ENCODE data around the gene PLEKHO1. TPM values are rescaled to one million over a fixed set of nuclear protein-coding genes. Genes with fewer than 3 reads are reported as not detected.

The PLEKHO1 gene
- total RNA-seq, 1 donor from 2014 or later, result 33.9 TPM

DNA sequence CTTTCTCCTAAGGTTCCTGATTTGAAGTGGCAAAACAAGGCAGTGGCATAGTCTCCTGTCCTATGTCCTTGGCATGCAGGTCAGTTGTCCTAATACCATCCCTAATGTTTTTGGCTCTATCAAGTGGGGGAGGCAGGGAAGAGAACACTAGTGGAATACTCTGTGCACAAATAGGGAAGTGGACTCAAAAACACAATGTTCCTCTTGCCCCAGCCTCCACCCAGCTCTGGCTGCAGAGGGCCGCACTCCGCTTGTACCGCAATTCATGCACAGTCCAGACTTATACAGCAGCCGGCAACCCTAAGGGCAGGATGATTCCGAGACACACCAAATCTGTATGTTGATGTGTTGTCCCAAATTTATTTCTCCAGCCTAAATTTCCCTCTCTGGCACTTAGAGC, 14.5 kb downstream of the PLEKHO1 start:
- Histone ChIP-seq H3K4me1 (peaks cover 38% of the 10 kb centered on the region), H3K4me3 (no peak overlapping the region), H3K36me3 (no peaks in the 10 kb centered on the region), H3K27me3 (no peaks in the 10 kb centered on the region), H3K9me3 (no peaks in the 10 kb centered on the region), H3K27ac (peak overlapping the region; percentile 95)
- intact Hi-C loops (cut with DNase I), result loop anchor here (10.0 kb wide), 1 partner anchor 199 kb away; no protein-coding TSS in a partner anchor
- TF ChIP-seq POLR2AphosphoS5 (IDR thresholded peaks at IDR 0.05; ENCODE audit: insufficient read depth in 1 of 2, low read depth in 1 of 2) (no peak), POLR2A (IDR thresholded peaks at IDR 0.05) (no peak)
- TF ChIP-seq, protein P1, sequence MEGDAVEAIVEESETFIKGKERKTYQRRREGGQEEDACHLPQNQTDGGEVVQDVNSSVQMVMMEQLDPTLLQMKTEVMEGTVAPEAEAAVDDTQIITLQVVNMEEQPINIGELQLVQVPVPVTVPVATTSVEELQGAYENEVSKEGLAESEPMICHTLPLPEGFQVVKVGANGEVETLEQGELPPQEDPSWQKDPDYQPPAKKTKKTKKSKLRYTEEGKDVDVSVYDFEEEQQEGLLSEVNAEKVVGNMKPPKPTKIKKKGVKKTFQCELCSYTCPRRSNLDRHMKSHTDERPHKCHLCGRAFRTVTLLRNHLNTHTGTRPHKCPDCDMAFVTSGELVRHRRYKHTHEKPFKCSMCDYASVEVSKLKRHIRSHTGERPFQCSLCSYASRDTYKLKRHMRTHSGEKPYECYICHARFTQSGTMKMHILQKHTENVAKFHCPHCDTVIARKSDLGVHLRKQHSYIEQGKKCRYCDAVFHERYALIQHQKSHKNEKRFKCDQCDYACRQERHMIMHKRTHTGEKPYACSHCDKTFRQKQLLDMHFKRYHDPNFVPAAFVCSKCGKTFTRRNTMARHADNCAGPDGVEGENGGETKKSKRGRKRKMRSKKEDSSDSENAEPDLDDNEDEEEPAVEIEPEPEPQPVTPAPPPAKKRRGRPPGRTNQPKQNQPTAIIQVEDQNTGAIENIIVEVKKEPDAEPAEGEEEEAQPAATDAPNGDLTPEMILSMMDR (IDR thresholded peaks at IDR 0.05), result no peak
- no peak for DNase-seq (ENCODE audit: extremely low spot score in 2 of 2)

DNA sequence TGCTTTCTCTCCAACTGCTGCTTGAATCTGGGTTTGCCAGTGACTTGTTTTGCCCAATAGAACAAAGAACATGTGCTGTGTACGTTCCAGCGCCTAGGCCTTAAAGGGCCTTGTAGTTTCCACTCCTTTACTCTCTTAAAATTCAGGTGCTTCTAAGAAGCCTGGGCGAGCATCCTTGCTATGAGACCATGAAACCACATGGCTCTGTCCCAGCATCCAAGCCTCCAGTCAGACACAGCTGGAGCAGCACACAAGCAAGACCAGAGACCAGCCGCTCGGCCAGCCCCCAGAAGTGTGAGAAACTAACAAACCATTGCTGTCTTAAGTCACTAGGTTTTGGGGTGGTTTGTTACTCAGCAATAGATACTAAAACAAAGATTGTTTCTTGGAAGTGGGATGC, 15.1 kb downstream of the PLEKHO1 start:
- Histone ChIP-seq H3K4me3 (no peak overlapping the region), H3K4me1 (peaks cover 33% of the 10 kb centered on the region), H3K27ac (peak overlapping the region; percentile 95), H3K9me3 (no peaks in the 10 kb centered on the region), H3K27me3 (no peaks in the 10 kb centered on the region), H3K36me3 (no peaks in the 10 kb centered on the region)
- intact Hi-C loops (cut with DNase I), result loop anchor here (5.0 to 10.0 kb wide), 2 partner anchors 97 to 200 kb away; partner anchors contain the start of gene VPS45
- TF ChIP-seq POLR2A (IDR thresholded peaks at IDR 0.05), result no peak
- TF ChIP-seq, protein P1 (IDR thresholded peaks at IDR 0.05), result no peak
- TF ChIP-seq POLR2AphosphoS5 (IDR thresholded peaks at IDR 0.05; ENCODE audit: insufficient read depth in 1 of 2, low read depth in 1 of 2), result no peak
- no peak for DNase-seq (ENCODE audit: extremely low spot score in 2 of 2)

DNA sequence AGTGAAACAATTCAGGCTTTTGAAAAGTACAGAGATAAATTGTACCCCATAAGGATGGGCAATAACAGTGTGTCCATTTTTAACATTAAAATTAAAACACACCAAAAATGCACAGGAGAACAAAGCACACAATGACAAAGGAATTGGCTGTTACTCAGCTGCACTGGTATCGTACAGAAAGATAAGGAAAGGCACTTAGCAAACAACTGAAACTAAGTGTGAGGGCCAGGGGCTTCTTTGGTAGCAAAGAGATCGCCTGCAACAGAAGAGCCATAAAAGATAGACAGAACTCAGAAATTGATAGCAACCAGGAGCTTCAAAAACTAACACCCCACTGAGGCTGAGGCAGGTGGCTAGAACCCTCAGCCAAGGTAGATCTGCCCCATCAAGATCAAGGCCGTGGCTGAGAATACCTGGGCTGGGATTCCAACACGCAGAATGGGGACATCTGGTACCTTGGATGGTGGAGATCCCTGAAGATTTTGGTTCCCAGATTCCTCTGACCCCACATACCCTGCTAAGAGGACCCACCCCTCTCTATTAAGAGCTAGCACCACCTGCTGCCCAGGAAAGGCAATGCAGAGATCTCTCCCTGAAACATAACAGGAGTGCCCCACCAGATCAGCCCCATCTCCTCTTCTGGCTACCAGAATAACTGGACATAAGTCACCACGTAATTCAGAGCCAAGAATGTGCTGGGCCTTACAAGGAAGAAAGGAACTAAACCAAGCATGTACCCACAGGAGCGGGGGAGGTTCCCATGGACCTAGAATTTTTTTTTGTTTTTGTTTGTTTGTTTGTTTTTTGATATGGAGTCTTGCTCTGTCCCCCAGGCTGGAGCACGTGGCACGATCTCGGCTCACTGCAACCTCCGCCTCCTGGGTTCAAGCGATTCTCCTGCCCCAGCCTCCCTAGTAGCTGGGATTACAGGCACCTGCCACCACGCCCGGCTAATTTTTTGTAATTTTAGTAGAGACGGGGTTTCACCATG, 16.2 kb downstream of the PLEKHO1 start:
- Histone ChIP-seq H3K27me3 (no peaks in the 10 kb centered on the region), H3K4me3 (no peak overlapping the region), H3K4me1 (peaks cover 27% of the 10 kb centered on the region), H3K36me3 (no peaks in the 10 kb centered on the region), H3K27ac (no peak overlapping the region), H3K9me3 (no peaks in the 10 kb centered on the region)
- no peak for DNase-seq (ENCODE audit: extremely low spot score in 2 of 2)
- no peak for TF ChIP-seq POLR2AphosphoS5 (IDR thresholded peaks at IDR 0.05; ENCODE audit: insufficient read depth in 1 of 2, low read depth in 1 of 2)
- intact Hi-C loops (cut with DNase I), result loop anchor here (5.0 to 10.0 kb wide), 2 partner anchors 99 to 201 kb away; partner anchors contain the start of gene VPS45

DNA sequence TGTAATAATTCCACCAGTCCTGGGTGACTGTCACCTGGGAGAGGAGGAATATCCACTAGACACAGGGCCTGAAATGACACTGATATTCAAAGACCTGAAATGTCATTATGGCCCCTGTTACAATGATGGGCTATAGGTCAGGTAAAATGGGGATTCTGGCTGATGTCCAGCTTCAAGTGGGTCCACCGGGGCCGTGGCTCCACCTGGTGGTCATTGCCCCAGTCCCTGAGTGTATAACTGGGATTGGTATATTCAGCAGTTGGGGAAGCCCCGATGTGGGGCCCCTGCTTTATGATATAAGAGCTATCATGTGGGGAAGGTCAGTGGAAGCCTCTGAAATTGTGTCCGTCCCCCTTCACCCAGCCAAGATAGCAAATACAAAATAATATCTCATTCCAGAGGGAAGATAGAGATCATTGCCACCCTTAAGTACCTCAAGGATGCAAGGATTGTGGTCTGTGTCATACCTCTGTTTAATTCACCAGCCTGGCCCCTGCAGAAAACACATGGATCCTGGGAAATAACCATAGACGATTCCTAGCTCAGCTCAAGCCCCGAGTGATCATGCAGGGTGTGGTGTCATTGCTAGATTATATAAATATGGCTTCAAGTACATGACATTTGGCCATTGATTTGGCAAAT, 19.4 kb downstream of the PLEKHO1 start:
- Histone ChIP-seq H3K4me3 (no peak overlapping the region), H3K27me3 (no peaks in the 10 kb centered on the region), H3K4me1 (no peaks in the 10 kb centered on the region), H3K9me3 (no peaks in the 10 kb centered on the region), H3K36me3 (no peaks in the 10 kb centered on the region), H3K27ac (no peak overlapping the region)
- DNase-seq (ENCODE audit: extremely low spot score in 2 of 2), result no peak
- intact Hi-C loops (cut with DNase I), result loop anchor here (5.0 to 10.0 kb wide), 2 partner anchors 102 to 204 kb away; partner anchors contain the start of gene VPS45
- TF ChIP-seq, protein P1 (IDR thresholded peaks at IDR 0.05), result peak; percentile 57 to 70 (median 67)
- TF ChIP-seq POLR2AphosphoS5 (IDR thresholded peaks at IDR 0.05; ENCODE audit: insufficient read depth in 1 of 2, low read depth in 1 of 2) (no peak), POLR2A (IDR thresholded peaks at IDR 0.05) (no peak)

DNA sequence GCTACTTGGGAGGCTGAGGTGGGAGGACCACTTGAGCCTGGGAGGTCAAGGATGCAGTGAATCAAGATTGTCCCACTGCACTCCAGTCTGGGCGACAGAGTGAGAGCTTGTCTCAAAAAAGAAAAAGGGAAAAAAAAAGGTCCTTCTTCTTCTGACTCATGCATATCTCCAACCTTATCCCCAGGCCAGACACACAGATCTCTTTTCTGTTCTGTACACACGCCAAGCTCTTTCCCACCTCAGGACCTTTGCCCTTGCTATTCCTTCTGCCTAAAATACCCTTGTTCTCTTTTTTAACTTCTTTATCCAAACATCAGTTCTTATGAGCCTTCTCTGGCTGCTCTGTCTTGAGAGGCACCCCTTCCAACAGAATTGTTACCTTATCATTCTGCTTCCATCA, 22.1 kb downstream of the PLEKHO1 start:
- TF ChIP-seq POLR2AphosphoS5 (IDR thresholded peaks at IDR 0.05; ENCODE audit: insufficient read depth in 1 of 2, low read depth in 1 of 2) (no peak), POLR2A (IDR thresholded peaks at IDR 0.05) (no peak)
- TF ChIP-seq, protein P1 (IDR thresholded peaks at IDR 0.05), result no peak
- intact Hi-C loops (cut with DNase I), result no loop called here

More for the DNA sequence above, 22.1 kb downstream of the PLEKHO1 start:
- no peak overlapping the region for H3K4me3 ChIP-seq
- H3K27ac ChIP-seq, result no peak overlapping the region
- no peaks in the 10 kb centered on the region for H3K9me3 ChIP-seq
- H3K36me3 ChIP-seq, result no peaks in the 10 kb centered on the region
- DNase-seq (ENCODE audit: extremely low spot score in 2 of 2), result no peak
- H3K4me1 ChIP-seq, result no peaks in the 10 kb centered on the region
- H3K27me3 ChIP-seq, result no peaks in the 10 kb centered on the region
